HG03460 (cell line): Measurements from ENCODE around the gene CCT7.
A peak's percentile ranks its signal among the peaks of the same experiment; 100 is the strongest.

Experiments used
- ATAC-seq: cut with Tn5 transposase; IDR thresholded peaks from one replicate; pipeline ENCODE4 v1.9.1; 2021; ENCODE audit not compliant: unreplicated experiment

CCT7 gene

GRCh38 chr2:73225513-73226360 is 8.4 kb upstream of the CCT7 start:
- no peak for ATAC-seq

GRCh38 chr2:73227086-73227485 is 7.0 kb upstream of the CCT7 start:
- no peak for ATAC-seq

- ATAC-seq: no peak
Measured at GRCh38 chr2:73228631-73229030, 5.5 kb upstream of the CCT7 start.

- ATAC-seq: no peak
Measured at GRCh38 chr2:73232403-73233153, 1.5 kb upstream of the CCT7 start.

- peak; percentile 87 for ATAC-seq
Measured at GRCh38 chr2:73233154-73233931, 765 bp upstream of the CCT7 start, which contains the start of gene PRADC1. PRADC1 (minus strand) TSS chr2:73233239; CDS start chr2:73233160, 79 bp downstream.

GRCh38 chr2:73235315-73236028 is 1.4 kb downstream of the CCT7 start:
- no peak for ATAC-seq

- ATAC-seq: no peak
Measured at GRCh38 chr2:73237168-73237567, 3.1 kb downstream of the CCT7 start.

- no peak for ATAC-seq
Measured at GRCh38 chr2:73238149-73238548, 4.0 kb downstream of the CCT7 start.

- ATAC-seq: no peak
Measured at GRCh38 chr2:73238976-73239375, 4.9 kb downstream of the CCT7 start.

GRCh38 chr2:73239776-73240175 is 5.7 kb downstream of the CCT7 start:
- no peak for ATAC-seq

GRCh38 chr2:73243884-73244570 is 9.9 kb downstream of the CCT7 start:
- no peak for ATAC-seq

GRCh38 chr2:73244580-73244979 is 10.5 kb downstream of the CCT7 start:
- ATAC-seq: no peak

GRCh38 chr2:73246850-73247249 is 12.7 kb downstream of the CCT7 start:
- no peak for ATAC-seq

GRCh38 chr2:73249636-73250035 is 15.5 kb downstream of the CCT7 start:
- no peak for ATAC-seq

- ATAC-seq: no peak
Measured at GRCh38 chr2:73250872-73251846, 17.1 kb downstream of the CCT7 start.

GRCh38 chr2:73252238-73253027 is 18.3 kb downstream of the CCT7 start:
- ATAC-seq: no peak

GRCh38 chr2:73253400-73253799 is 19.3 kb downstream of the CCT7 start:
- ATAC-seq: no peak

- no peak for ATAC-seq
Measured at GRCh38 chr2:73253901-73254300, 19.8 kb downstream of the CCT7 start.
